Sigmoid colon (tissue), 7 donors: ENCODE data around the gene GRIN2A. TPM values are rescaled to one million over a fixed set of nuclear protein-coding genes. Genes with fewer than 3 reads are reported as not detected.

Experiments used
- DNase-seq: peaks from one replicate; pipeline ENCODE4 v3.0.0-alpha.2; 2019
- H3K27ac ChIP-seq, 4 donors: fragments of 200-600 bp; sonication (generic); one replicate each; pipeline ENCODE4 v1.5.1; 2016 to 2019; ENCODE audit warnings: mild to moderate bottlenecking in 1 of 4
- H3K27me3 ChIP-seq, 3 donors: fragments of 200-600 bp; sonication (generic); one replicate each; pipeline ENCODE4 v1.5.1; 2019; ENCODE audit warnings: mild to moderate bottlenecking in 1 of 3
- H3K36me3 ChIP-seq, 4 donors: fragments of 200-600 bp; sonication (generic); one replicate each; pipeline ENCODE4 v1.5.1; 2016 to 2019
- H3K4me1 ChIP-seq, 4 donors: fragments of 200-600 bp; sonication (generic); one replicate each; pipeline ENCODE4 v1.5.1; 2017 to 2019
- H3K4me3 ChIP-seq, 4 donors: fragments of 200-600 bp; sonication (generic); one replicate each; pipeline ENCODE4 v1.5.1; 2017 to 2019; ENCODE audit warnings: mild to moderate bottlenecking in 2 of 4, moderate library complexity in 1 of 4
- H3K9me3 ChIP-seq, 4 donors: fragments of 200-600 bp in 3 of 4; sonication (generic) in 3 of 4; one replicate each; pipeline versions ENCODE4 v1.5.1 to v1.6.1; 2013 to 2019
- EP300 ChIP-seq, 4 donors: sonication (generic); formaldehyde crosslinking; IDR thresholded peaks; one replicate each; pipeline ENCODE4 v1.6.1; 2017; ENCODE audit warnings: antibody characterized with exemption in 4 of 4
- POLR2A ChIP-seq, 2 donors: fragments of 450-650 bp; IDR thresholded peaks; one replicate each; pipeline ENCODE4 v1.6.1; 2016; ENCODE audit warnings: antibody characterized with exemption in 2 of 2, mild to moderate bottlenecking in 2 of 2, moderate library complexity in 2 of 2
- POLR2AphosphoS5 ChIP-seq, 4 donors: sonication (generic); formaldehyde crosslinking; IDR thresholded peaks; one replicate each; pipeline ENCODE4 v1.6.1; 2017; ENCODE audit warnings: antibody characterized with exemption in 4 of 4
- WGBS, 2 donors: extraction: QIAGEN DNeasy Blood & Tissue Kit; methylation state at CpG; one replicate each; pipeline ENCODE4 v1.1.7; 2013; 5-methylcytosine and 5-hydroxymethylcytosine counted together
- intact Hi-C: fragments of 100-400 bp; cut with DNase I; formaldehyde crosslinking; loops from one replicate; pipeline ENCODE4 v1.15.1; 2023
- polyA plus RNA-seq, 3 donors: library from polyadenylated mRNA; stranded (reverse); fragments of 200-250 nt; gene quantifications; one replicate each; pipeline ENCODE4 v1.2.3, GENCODE V29; 2013
- total RNA-seq, 4 donors: library from RNA; depleted of rRNA; stranded (reverse); fragments of >200 nt; gene quantifications; one replicate each; pipeline ENCODE4 v1.1.0, GENCODE V29; 2016
- TF ChIP-seq, protein P1 (sequence below), 4 experiments: fragments of 450-650 bp in 3 of 4; fragments of 200-600 bp in 1 of 4; IDR thresholded peaks; one replicate each; pipeline ENCODE4 v1.5.1; 2016 to 2019; ENCODE audit warnings: antibody characterized with exemption in 4 of 4, mild to moderate bottlenecking in 3 of 4, moderate library complexity in 2 of 4
- donor health status: healthy with polysubstance abuse.
- donor health status: Bipolar disorder and iron deficiency.
- donor health status: healthy.

GRIN2A gene
- total and polyA plus RNA-seq, 7 donors, result under 0.01 to 0.36 (median 0.09) TPM

GRCh38 chr16:9823510-9823909 lies 358.7 kb downstream of the GRIN2A start:
- Histone ChIP-seq H3K4me1 (no peaks in the 10 kb centered on the region), H3K27ac (no peak overlapping the region), H3K9me3 (no peaks in the 10 kb centered on the region), H3K4me3 (no peak overlapping the region), H3K27me3 (no peaks in the 10 kb centered on the region), H3K36me3 (no peaks in the 10 kb centered on the region)
- TF ChIP-seq, protein P1, sequence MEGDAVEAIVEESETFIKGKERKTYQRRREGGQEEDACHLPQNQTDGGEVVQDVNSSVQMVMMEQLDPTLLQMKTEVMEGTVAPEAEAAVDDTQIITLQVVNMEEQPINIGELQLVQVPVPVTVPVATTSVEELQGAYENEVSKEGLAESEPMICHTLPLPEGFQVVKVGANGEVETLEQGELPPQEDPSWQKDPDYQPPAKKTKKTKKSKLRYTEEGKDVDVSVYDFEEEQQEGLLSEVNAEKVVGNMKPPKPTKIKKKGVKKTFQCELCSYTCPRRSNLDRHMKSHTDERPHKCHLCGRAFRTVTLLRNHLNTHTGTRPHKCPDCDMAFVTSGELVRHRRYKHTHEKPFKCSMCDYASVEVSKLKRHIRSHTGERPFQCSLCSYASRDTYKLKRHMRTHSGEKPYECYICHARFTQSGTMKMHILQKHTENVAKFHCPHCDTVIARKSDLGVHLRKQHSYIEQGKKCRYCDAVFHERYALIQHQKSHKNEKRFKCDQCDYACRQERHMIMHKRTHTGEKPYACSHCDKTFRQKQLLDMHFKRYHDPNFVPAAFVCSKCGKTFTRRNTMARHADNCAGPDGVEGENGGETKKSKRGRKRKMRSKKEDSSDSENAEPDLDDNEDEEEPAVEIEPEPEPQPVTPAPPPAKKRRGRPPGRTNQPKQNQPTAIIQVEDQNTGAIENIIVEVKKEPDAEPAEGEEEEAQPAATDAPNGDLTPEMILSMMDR (IDR thresholded peaks at IDR 0.05), result no peak
- TF ChIP-seq POLR2AphosphoS5 (IDR thresholded peaks at IDR 0.05) (no peak), EP300 (IDR thresholded peaks at IDR 0.05) (no peak), POLR2A (IDR thresholded peaks at IDR 0.05) (no peak)
- intact Hi-C loops, result no loop called here
- no peak for DNase-seq
- WGBS, 2 donors, result 77 to 84% methylated on average over 3 of the region's 3 CpGs

GRCh38 chr16:9821970-9822369 lies 360.3 kb downstream of the GRIN2A start:
- Histone ChIP-seq H3K4me3 (no peak overlapping the region), H3K36me3 (no peaks in the 10 kb centered on the region), H3K27me3 (no peaks in the 10 kb centered on the region), H3K4me1 (no peaks in the 10 kb centered on the region), H3K9me3 (no peaks in the 10 kb centered on the region), H3K27ac (no peak overlapping the region)
- 62 to 73% methylated on average over 7 of the region's 7 CpGs for WGBS, 2 donors
- no peak for TF ChIP-seq POLR2A (IDR thresholded peaks at IDR 0.05)
- no peak for TF ChIP-seq EP300 (IDR thresholded peaks at IDR 0.05)
- TF ChIP-seq, protein P1 (IDR thresholded peaks at IDR 0.05), result no peak
- TF ChIP-seq POLR2AphosphoS5 (IDR thresholded peaks at IDR 0.05), result no peak
- intact Hi-C loops, result no loop called here
- no peak for DNase-seq

DNA sequence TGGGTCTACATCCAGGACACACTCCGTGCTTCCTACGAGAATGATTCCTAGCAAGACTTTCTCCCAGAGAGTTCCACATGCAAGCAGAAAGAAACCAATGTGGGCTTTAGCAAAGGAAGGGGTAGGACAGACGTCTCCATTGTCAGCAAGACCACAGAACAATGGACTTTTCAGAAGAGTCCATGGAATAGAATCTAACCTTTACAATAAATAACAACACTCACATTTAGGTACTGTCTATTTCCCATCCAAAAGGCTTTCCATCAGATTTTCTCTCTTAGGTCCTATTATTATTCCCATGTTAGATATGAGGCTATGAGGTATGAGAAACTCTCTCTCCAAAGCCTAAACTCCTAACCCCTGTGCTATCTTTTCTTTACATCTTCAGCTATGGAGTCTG lies 360.9 kb downstream of the GRIN2A start:
- H3K27ac ChIP-seq, result no peak overlapping the region
- 58 to 81% methylated on average over 3 of the region's 3 CpGs for WGBS, 2 donors
- no peaks in the 10 kb centered on the region for H3K4me1 ChIP-seq
- H3K27me3 ChIP-seq, result no peaks in the 10 kb centered on the region
- H3K36me3 ChIP-seq, result no peaks in the 10 kb centered on the region
- no peak for TF ChIP-seq EP300 (IDR thresholded peaks at IDR 0.05)
- TF ChIP-seq POLR2AphosphoS5 (IDR thresholded peaks at IDR 0.05), result no peak
- TF ChIP-seq POLR2A (IDR thresholded peaks at IDR 0.05), result no peak
- TF ChIP-seq, protein P1 (IDR thresholded peaks at IDR 0.05), result no peak
- H3K4me3 ChIP-seq, result no peak overlapping the region
- no peak for DNase-seq
- intact Hi-C loops, result no loop called here
- no peaks in the 10 kb centered on the region for H3K9me3 ChIP-seq

- DNase-seq, result no peak
These were observed 361.6 kb downstream of the GRIN2A start for GRCh38 chr16:9820476-9821246.

More at GRCh38 chr16:9820476-9821246, 361.6 kb downstream of the GRIN2A start:
- intact Hi-C loops, result no loop called here
- Histone ChIP-seq H3K4me3 (no peak overlapping the region), H3K27me3 (no peaks in the 10 kb centered on the region), H3K36me3 (no peaks in the 10 kb centered on the region), H3K4me1 (no peaks in the 10 kb centered on the region), H3K27ac (no peak overlapping the region), H3K9me3 (no peaks in the 10 kb centered on the region)
- TF ChIP-seq, protein P1 (IDR thresholded peaks at IDR 0.05), result no peak
- TF ChIP-seq POLR2AphosphoS5 (IDR thresholded peaks at IDR 0.05) (no peak), EP300 (IDR thresholded peaks at IDR 0.05) (no peak), POLR2A (IDR thresholded peaks at IDR 0.05) (no peak)
- WGBS, 2 donors, result 50 to 59% methylated on average over 8 of the region's 8 CpGs
